NCI-H1105 treated with DMSO at 0.1 percent for 48 hours (cell line): ENCODE data around the gene UFD1.
A peak's percentile ranks its signal among the peaks of the same experiment; 100 is the strongest.

Source experiments
- DNase-seq: peaks from one replicate; lab custom pipeline; 2025; lab: John Stamatoyannopoulos, UW

Gene UFD1, protein sequence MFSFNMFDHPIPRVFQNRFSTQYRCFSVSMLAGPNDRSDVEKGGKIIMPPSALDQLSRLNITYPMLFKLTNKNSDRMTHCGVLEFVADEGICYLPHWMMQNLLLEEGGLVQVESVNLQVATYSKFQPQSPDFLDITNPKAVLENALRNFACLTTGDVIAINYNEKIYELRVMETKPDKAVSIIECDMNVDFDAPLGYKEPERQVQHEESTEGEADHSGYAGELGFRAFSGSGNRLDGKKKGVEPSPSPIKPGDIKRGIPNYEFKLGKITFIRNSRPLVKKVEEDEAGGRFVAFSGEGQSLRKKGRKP

GRCh38 chr22:19478901-19479354 is at the start of gene UFD1:
UFD1 (minus strand) TSS chr22:19479193; CDS start chr22:19479085, 108 bp downstream.
- DNase-seq: peak; percentile 82

- DNase-seq: no peak
These were observed 48.9 kb upstream of the UFD1 start for GRCh38 chr22:19527861-19528417.

DNA sequence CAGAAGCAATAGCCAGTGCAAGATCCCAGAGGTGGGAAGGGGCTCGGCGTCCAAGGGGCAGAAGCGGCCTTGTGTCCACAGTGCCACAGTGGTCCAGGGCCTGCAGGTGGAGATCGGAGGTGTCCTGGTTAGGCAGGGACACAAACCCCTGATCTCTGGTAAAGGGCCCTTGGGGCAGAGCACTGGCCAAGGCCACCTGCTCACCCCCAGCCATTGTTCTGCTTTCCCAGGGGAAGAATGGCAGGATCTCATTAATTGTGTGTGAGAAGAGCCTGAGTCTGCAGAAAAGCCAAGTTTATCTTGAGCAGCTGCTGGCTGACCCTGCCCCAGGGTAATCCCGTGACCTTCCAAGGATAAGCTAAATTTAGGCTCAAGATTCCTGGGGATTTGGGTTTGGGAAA is 48.3 kb upstream of the UFD1 start:
- no peak for DNase-seq

- no peak for DNase-seq
These were observed 47.7 kb upstream of the UFD1 start for GRCh38 chr22:19526702-19527111.

DNA sequence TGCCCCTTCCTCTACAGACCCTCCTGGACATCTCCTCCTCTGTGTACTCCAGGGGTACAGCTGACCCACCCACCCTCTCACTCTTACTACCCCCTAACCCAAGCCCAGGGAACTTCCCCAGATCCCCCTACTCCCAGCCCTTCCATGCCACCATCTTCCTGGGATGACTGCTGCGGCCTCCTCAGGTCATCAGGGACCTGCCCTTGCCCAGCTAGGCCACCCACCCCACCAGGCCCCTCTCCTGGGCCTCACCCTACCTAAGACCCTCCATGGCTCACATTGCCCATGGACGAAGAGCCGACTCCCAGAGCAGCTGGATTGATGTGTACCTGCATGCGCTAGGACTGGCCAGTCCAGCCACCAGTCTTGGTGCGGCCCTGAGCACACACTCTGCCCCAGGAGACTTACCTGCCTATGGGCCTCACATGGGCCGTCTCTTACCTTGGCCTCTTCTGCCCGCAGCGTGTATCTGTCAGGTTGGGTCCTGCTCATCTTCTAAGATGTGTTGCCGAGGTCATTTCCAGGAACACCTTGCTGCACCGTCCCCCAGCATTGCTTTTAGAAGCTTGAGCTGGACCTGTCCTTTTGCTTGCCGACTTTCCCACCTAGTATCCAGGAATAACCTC is 47.2 kb upstream of the UFD1 start:
- no peak for DNase-seq

GRCh38 chr22:19525666-19526065 is 46.7 kb upstream of the UFD1 start:
- DNase-seq: no peak

- DNase-seq: no peak
These were observed 46.2 kb upstream of the UFD1 start for GRCh38 chr22:19525116-19525660.

DNA sequence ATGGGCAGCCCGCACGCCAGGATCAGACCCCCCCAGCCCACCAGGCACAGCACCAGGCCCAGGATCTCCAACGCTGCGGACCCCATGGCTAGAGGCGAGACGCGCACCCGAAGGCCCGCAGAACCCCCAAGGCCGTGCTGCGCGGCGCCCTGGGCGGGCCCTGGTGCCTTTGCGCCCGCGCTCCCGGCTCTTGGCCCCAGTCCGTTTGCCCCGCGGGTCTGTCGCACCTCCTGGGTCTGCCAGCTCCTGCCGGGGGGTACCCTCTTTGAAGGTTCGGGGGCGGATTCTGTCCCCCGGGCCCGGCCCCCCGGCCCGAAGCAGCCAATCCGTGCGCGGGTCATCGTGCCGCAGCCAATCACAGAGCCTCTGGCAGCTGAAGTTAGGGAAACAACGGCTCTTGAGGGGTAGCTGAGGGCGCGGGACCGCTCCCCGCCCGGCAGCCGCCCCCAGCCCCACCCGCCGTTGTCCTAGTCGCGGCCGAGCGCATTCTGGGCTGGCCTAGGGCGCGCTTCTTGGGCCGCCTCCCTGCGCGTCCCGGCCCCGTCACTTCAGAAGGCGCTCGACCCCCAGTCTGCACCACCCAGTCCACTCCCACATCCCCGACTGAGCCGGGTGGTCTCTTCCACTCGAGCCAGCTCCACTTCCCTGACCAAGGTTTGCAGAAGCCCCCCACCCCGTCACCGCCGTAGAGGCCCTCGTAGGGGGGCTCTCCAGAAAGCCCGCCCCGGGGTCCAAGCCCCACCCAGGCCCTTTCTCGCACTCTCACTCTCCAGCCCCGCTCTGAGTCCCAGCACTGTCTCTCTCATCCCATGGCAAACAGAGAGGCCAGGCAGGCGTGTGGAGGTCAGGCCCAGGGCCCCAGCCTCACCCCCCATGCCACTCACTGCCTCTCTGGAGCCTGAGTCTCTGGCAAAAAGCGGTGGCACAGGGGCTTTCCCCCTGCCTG is 45.5 kb upstream of the UFD1 start, which contains the start of gene CLDN5:
Gene CLDN5 (minus strand): TSS at position 241 of the 946 bp plus-strand sequence. CDS start 155 bp downstream, at position 86.
- DNase-seq: peak; percentile 8

DNA sequence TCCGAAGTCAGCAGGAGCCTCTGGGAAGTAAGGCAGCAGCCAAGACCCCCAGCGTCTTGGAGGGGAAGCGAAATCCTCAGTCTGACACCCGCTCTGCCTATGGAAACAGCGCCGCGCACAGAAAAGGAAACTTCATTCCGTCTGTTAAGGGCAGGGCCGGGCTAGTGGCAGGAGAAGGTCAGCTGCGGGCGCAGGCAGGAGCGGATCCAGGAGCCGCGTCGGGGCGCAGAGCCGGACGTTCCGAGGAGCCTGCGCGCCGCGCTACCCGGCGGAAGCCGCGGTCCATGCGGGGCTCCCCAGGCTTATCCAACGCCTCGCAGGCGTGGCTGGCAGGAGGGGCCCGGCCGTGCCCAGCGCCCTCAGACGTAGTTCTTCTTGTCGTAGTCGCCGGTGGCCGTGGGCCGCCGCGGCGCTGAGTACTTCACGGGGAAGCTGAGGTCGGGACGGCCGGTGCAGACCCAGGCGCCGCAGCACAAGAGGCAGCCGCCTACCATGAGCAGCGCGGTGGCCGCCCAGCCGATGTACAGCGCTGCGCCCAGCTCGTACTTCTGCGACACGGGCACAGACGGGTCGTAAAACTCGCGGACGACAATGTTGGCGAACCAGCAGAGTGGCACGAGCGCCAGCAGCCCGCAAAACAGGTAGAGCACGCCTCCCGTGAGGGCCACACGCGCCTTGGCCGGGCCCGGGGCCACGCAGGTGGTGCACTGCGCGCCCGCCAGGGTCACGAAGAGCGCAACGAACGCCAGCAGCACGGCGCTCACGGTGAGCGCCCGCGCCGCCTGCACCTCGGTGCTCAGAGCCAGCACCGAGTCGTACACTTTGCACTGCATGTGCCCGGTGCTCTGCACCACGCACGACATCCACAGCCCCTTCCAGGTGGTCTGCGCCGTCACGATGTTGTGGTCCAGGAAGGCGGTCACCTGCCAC is 44.5 kb upstream of the UFD1 start:
- peak; percentile 34 for DNase-seq

- no peak for DNase-seq
These were observed 43.9 kb upstream of the UFD1 start for GRCh38 chr22:19522881-19523239.

- peak; percentile 90 for DNase-seq
These were observed 43.3 kb upstream of the UFD1 start for GRCh38 chr22:19522190-19522880.

- DNase-seq: no peak
These were observed 41.7 kb upstream of the UFD1 start for GRCh38 chr22:19520566-19521305.

DNA sequence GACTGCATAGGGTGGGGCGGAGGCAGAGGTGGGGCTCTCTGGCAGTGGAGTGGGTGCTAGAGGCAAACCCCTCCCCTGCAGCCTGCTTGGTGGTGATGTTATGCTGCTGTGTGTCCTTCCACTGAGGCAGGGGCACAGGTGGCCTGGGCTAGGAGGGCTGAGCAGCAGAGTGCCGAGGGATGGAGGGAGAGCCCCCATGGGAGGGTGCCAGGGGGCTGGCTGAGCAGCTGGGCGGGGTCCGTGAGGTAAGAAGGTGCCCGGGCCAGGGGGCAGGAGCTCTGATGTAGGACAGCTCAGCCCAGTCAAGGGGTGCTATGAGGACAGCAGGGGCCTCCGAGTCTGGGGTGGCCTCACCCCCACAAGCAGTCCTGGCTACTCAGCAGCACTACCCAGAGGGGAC is 41.0 kb upstream of the UFD1 start:
- DNase-seq: no peak

GRCh38 chr22:19519041-19519926 is 40.3 kb upstream of the UFD1 start:
- DNase-seq: no peak

DNA sequence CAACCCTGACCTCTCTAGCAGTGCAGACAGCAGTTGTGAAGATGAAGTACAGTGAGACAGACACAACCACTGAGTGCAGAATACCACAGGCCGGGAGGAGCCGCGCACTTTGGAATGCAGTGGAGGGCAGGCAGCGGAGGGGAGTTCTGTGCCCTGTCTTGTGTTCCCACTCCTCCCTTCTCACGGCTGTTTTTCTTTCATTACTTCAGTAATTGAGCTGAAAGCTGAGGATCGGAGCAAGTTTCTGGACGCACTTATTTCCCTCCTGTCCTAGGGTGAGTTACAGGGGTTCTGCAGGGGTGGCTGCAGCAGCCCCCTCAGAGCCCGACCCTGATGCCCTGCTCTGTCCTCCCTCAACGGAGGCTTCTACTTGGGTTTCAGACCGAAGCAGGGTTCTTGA is 39.6 kb upstream of the UFD1 start:
- no peak for DNase-seq

GRCh38 chr22:19517919-19518611 is 39.1 kb upstream of the UFD1 start:
- DNase-seq: no peak

- no peak for DNase-seq
These were observed 38.1 kb upstream of the UFD1 start for GRCh38 chr22:19517171-19517500.
